ENCODE measurements around the gene CBR3.

DNA sequence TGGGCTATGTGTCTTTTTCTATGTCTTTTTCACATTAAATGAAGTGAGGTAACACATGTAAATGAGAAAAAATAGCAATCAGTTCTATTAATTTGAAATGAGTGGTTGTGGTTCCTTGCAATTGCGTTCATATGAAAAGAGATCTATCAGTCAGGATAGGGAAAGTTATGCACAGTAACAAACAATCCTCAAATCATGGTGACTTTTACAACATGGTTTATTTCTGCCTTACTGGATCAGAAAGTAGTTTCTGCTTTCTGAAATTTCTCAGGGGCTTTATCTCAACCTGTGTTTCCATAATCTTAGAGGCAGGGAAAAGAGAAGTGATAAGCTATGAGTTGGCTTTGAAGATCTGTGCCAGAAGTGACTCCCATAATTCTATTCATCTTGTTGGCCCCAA is 60.7 kb downstream of the CBR3 start:
- TF ChIP-seq CTCF (IDR thresholded peaks at IDR 0.05) (no peak), POLR2A (IDR thresholded peaks at IDR 0.05) (no peak)
